HG03469 (cell line): Measurements from ENCODE around the gene CYTH3.

ENCODE experiments used
- ATAC-seq: cut with Tn5 transposase; IDR thresholded peaks from one replicate; pipeline ENCODE4 v1.9.1; 2021; ENCODE audit warnings: mild to moderate bottlenecking, moderate library complexity, moderate number of reproducible peaks; ENCODE audit not compliant: unreplicated experiment

CYTH3 gene

DNA sequence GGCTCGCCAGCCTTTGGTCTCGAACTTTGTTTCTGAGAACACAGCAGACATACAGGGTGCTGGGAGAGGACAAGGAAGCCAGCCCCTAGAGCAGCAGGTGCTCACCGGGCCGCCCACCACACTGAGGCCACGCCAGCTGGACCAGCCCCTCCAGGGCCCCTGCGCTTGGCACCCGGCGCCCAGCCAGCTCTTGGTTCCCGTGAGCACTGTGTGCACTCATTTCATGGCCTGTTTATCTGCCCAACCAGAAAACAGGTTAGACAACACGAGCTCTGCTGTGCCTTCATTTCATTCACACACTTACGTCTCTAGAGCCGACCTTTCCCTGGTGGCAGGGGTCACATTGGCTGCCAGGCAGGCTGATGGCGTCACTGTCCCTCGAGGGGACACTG, 104.0 kb downstream of the CYTH3 start:
- no peak for ATAC-seq

- ATAC-seq, result no peak
These were observed 104.6 kb downstream of the CYTH3 start for GRCh38 chr7:6167587-6168476.

DNA sequence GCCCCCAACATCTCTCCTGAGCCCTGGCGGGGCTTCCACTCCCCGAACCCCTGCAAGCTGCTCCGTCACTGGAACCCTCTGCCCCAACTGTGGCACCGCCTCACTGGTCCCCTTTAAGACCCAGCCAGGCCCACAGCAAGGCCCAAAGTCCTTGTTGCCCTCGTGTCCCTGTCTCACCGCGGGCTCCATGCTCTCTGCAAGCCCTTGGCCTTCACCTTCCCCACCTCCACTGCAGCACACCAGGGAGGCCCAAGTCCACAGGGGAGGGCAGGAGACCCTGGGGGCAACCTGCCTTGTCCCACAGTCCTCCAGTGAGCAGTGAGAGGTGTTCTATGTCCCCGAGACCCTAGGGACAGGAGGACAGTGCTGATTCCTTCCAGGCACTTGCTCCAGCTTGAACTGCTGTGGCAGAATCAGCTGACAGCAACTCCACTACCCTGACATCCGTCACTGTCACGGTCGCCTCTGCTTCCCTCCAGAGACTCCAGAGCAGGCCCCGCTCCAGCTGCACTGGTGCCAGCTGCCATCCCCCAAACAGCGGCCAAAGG, 105.3 kb downstream of the CYTH3 start:
- no peak for ATAC-seq

- ATAC-seq, result no peak
These were observed 106.0 kb downstream of the CYTH3 start for GRCh38 chr7:6166443-6166891.

- ATAC-seq, result no peak
These were observed 106.7 kb downstream of the CYTH3 start for GRCh38 chr7:6165521-6166320.

DNA sequence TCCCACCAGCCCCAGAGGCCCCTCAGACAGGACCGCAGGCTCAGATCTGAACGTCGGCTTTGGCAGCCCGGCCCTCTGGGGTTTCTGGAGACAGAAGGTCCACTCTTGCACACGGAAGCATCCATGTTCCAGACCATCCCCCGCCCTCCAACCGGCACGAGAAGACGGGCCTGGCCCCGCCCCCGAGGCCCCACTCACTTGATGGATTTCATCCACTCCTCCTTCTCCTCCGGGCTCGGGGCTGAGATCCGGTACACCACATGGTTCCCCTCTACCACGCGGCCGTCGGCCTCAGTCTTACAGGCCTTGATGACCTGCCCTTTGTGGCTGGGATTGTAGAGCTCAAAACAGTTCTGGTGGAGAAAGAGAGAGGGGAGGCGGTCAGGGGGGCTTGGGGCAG, 107.3 kb downstream of the CYTH3 start:
- ATAC-seq, result no peak

DNA sequence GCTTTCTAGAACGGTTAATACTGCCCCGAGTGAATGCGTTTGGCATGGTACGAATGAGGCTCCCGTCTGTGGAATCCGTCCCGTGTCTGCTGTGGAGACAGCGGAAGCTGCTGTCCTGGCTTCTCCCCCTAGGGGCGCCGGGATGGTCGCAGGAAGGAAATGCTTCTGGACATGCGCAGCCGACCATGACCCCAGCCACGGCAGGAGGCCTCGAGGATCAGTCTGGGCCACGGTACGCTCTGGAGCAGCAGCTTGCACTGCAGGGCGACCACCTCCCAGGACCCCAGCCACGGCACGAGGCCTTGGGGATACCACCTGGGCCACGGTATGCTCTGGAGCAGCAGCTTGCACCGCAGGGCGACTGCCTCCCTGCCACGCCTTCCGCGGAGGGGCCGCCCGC, 107.9 kb downstream of the CYTH3 start:
- ATAC-seq, result no peak

- no peak for ATAC-seq
These were observed 108.4 kb downstream of the CYTH3 start for GRCh38 chr7:6164010-6164409.

- no peak for ATAC-seq
These were observed 109.0 kb downstream of the CYTH3 start for GRCh38 chr7:6163402-6163801.

- no peak for ATAC-seq
These were observed 109.6 kb downstream of the CYTH3 start for GRCh38 chr7:6162650-6163366.

GRCh38 chr7:6162331-6162620, 110.1 kb downstream of the CYTH3 start:
- no peak for ATAC-seq

GRCh38 chr7:6161463-6162330, 110.7 kb downstream of the CYTH3 start:
- ATAC-seq, result no peak

GRCh38 chr7:6160191-6160623, 112.2 kb downstream of the CYTH3 start:
- ATAC-seq, result no peak

DNA sequence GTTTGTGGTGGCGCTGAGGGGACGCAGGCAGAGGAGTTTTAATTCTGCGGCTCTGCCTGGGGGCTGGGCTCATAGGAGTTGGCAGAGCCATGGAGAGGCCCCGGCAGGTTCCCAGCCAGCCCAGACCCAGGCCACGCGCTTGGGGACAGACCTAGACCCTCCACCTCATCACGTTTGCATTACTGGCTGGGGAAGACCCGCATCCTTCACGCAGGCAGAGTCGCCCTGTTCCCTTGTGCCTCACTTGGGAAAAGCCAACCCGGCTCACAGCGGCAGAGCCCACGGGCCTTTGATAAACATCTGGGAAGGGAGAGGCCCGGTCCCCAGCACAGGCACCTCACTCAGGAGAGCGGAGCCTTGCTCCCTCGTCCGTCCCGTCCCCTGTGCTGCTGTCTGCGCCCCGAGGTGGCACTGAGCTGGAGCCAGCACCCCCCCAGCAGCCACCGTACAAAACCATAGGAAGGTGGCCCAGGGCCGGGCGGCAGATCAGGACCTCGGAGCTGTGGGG, 112.8 kb downstream of the CYTH3 start:
- no peak for ATAC-seq

- ATAC-seq, result no peak
These were observed 113.3 kb downstream of the CYTH3 start for GRCh38 chr7:6159097-6159483.

DNA sequence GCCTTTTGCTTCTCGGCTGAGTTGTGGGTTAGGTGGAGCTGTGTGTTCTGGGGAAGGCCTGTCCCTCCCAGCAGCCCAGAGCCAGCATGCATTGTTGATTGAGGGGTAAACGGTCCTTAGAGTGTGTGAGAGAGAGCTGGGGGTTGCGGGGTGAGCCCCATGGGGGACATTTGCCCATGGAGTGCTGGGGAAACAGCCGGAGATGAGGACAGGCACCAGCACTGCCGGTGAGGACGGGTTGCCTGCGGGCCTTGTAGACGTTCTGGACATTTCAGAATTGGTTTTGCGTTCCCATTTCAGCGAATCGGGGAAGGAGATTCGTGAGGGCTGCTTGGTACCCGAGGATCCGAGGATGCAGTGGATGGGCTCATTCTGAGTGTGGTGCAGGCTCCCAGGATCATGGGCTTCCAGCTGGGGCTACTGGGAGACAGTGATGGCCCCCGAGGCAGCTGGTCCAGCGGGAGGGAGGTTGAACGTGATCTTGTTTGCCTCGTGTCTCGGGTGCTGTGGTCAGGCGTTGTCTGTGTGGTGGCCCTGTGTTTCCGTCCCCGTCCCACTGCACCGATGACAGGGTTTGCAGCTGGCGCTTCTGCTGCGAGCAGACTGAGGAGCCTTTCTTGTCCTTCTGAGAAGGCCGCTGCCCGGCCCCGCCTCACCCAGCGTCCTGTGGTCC, 113.9 kb downstream of the CYTH3 start:
- ATAC-seq, result no peak

DNA sequence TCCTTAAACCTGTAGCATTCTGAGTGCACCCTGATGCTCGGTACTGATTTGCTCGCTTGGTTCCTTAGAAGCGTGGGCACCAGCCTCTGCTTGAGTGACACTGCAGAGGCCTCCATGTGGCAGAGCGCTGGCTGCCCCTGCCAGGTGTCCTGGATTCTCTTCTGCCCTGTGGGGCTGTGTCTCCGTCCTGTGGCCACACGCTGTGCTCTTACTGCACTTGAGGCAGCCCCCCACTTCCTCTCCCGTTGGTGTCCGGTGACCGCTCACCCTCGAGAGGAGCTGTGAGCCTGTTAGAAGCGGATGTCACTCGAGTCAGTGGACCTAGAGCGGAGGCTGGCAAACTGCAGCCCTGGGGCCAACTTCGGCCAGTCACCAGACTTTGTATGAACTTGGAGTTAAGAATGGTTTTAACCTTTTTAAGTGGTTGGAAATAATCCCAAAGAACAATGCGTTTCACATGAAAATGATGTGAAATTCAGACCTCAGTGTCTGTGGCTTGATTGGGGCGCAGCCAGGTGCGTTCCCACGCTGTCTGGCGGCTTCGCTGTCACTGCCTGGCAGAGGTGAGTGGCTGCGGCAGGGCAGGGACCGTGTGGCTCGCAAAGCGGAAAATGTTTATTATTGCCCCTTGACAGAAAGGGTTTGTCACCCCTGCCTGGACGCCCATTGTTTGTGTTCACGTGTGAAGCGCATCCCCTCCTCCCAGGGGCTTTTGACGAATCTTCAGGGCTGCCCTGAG, 114.6 kb downstream of the CYTH3 start:
- ATAC-seq, result no peak

DNA sequence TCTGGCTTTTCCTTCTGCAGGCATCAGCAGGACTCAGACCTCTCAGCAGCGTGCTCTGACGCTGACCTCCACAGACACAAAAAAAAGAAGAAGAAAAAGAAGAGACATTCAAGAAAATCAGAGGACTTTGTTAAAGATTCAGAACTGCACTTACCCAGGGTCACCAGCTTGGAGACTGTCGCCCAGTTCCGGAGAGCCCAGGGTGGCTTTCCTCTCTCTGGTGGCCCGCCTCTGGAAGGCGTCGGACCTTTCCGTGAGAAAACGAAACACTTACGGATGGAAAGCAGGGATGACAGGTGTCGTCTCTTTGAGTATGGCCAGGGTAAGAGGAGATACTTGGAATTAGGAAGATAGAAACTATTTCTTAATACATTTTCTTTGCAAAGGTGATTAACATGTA, 115.7 kb downstream of the CYTH3 start:
- no peak for ATAC-seq

- ATAC-seq, result no peak
These were observed 116.8 kb downstream of the CYTH3 start for GRCh38 chr7:6155596-6155995.
